NCI-H2107 treated with DMSO at 0.1 percent for 48 hours (cell line): ENCODE measurements around the gene GARIN5A.
"Not testable (repeated sequence)": the region's sequence is repeated elsewhere in the genome, so short reads cannot be mapped to it uniquely, and the experiment has no call there.

Experiments used
- DNase-seq: peaks from one replicate; lab custom pipeline; 2025; ENCODE audit not compliant: unreplicated experiment; lab: John Stamatoyannopoulos, UW

GARIN5A gene

GRCh38 chr19:50489461-50490011, 12.9 kb upstream of the GARIN5A start:
- DNase-seq: no peak

GRCh38 chr19:50488389-50489194, 11.9 kb upstream of the GARIN5A start:
- no peak for DNase-seq

- no peak for DNase-seq
Measured at GRCh38 chr19:50486823-50487515, 10.3 kb upstream of the GARIN5A start.

- DNase-seq: no peak
Measured at GRCh38 chr19:50485284-50485955, 8.8 kb upstream of the GARIN5A start.

- no peak for DNase-seq
Measured at GRCh38 chr19:50482916-50483315, 6.3 kb upstream of the GARIN5A start.

GRCh38 chr19:50482271-50482855, 5.7 kb upstream of the GARIN5A start:
- no peak for DNase-seq

GRCh38 chr19:50481351-50482149, 4.9 kb upstream of the GARIN5A start:
- DNase-seq: no peak

- no peak for DNase-seq
Measured at GRCh38 chr19:50480281-50481111, 3.8 kb upstream of the GARIN5A start.

GRCh38 chr19:50479761-50480251, 3.2 kb upstream of the GARIN5A start:
- DNase-seq: no peak

GRCh38 chr19:50478901-50479715, 2.5 kb upstream of the GARIN5A start:
- no peak for DNase-seq

GRCh38 chr19:50477751-50478515, 1.3 kb upstream of the GARIN5A start:
- DNase-seq: no peak

GRCh38 chr19:50476907-50477238, 225 bp upstream of the GARIN5A start:
- DNase-seq: no peak

GRCh38 chr19:50475736-50476223, 868 bp downstream of the GARIN5A start:
- DNase-seq: no peak

GRCh38 chr19:50475101-50475568, 1.5 kb downstream of the GARIN5A start:
- DNase-seq: no peak

GRCh38 chr19:50473336-50473735, 3.3 kb downstream of the GARIN5A start:
- DNase-seq: not testable (repeated sequence)

GRCh38 chr19:50468818-50469217, 7.8 kb downstream of the GARIN5A start:
- no peak for DNase-seq

- DNase-seq: no peak
Measured at GRCh38 chr19:50467566-50467965, 9.1 kb downstream of the GARIN5A start.

GRCh38 chr19:50466706-50467039, 10.0 kb downstream of the GARIN5A start:
- no peak for DNase-seq
